Astrocyte (in vitro differentiated cells and primary cell): ENCODE measurements around the gene PRRC2B. TPM values are rescaled to one million over a fixed set of nuclear protein-coding genes. Genes with fewer than 3 reads are reported as not detected.

Experiments used
- DNase-seq: peaks from one replicate; pipeline ENCODE4 v3.0.0-alpha.2; 2010; ENCODE audit warnings: low read depth
- FAIRE-seq: peaks from 2 replicates; lab custom pipeline; 2011; peaks lifted over from hg19 to GRCh38; lab: Jason Lieb, UNC
- H2AFZ ChIP-seq: 2 replicates; pipeline ENCODE4 v1.6.0; 2012; ENCODE audit warnings: low read depth, low read length, inconsistent platforms
- H3K27ac ChIP-seq: 2 replicates; pipeline ENCODE4 v1.5.1; 2011; ENCODE audit warnings: low read depth, low read length, inconsistent platforms
- H3K27me3 ChIP-seq: 2 replicates; pipeline ENCODE4 v1.6.0; 2011; ENCODE audit warnings: low read length, inconsistent platforms; ENCODE audit not compliant: insufficient read depth
- H3K36me3 ChIP-seq: 2 replicates; pipeline ENCODE4 v1.5.1; 2011; ENCODE audit warnings: low read length, inconsistent platforms; ENCODE audit not compliant: insufficient read depth
- H3K4me1 ChIP-seq: 2 replicates; pipeline ENCODE4 v1.5.1; 2011; ENCODE audit warnings: low read length, inconsistent platforms; ENCODE audit not compliant: insufficient read depth
- H3K4me2 ChIP-seq: 2 replicates; pipeline ENCODE4 v1.6.0; 2012; ENCODE audit warnings: low read length, inconsistent platforms
- H3K4me3 ChIP-seq: 2 replicates; pipeline ENCODE4 v1.5.1; 2011; ENCODE audit warnings: low read depth, mild to moderate bottlenecking, low read length, inconsistent platforms; ENCODE audit not compliant: insufficient read depth
- H3K79me2 ChIP-seq: 2 replicates; pipeline ENCODE4 v1.6.0; 2012; ENCODE audit warnings: mild to moderate bottlenecking, low read length, inconsistent platforms; ENCODE audit not compliant: insufficient read depth
- H3K9ac ChIP-seq: 2 replicates; pipeline ENCODE4 v1.6.0; 2012; ENCODE audit warnings: mild to moderate bottlenecking, low read length, inconsistent platforms
- H3K9me3 ChIP-seq: 2 replicates; pipeline ENCODE4 v1.5.1; 2012; ENCODE audit warnings: low read depth, mild to moderate bottlenecking, low read length, inconsistent platforms; ENCODE audit not compliant: insufficient read depth
- H4K20me1 ChIP-seq: 2 replicates; pipeline ENCODE4 v1.6.0; 2012; ENCODE audit warnings: low read length, inconsistent platforms; ENCODE audit not compliant: insufficient read depth
- H3K27ac Mint-ChIP-seq: one replicate; pipeline ENCODE4 v1.8.0; 2021; ENCODE audit warnings: mild to moderate bottlenecking, mixed read lengths; ENCODE audit not compliant: unreplicated experiment
- H3K27me3 Mint-ChIP-seq: one replicate; pipeline ENCODE4 v1.8.0; 2021; ENCODE audit warnings: low read depth, mixed read lengths; ENCODE audit not compliant: unreplicated experiment
- H3K36me3 Mint-ChIP-seq: one replicate; pipeline ENCODE4 v1.8.0; 2021; ENCODE audit warnings: low read depth, mixed read lengths; ENCODE audit not compliant: unreplicated experiment
- H3K4me1 Mint-ChIP-seq: one replicate; pipeline ENCODE4 v1.8.0; 2021; ENCODE audit warnings: low read depth, mixed read lengths; ENCODE audit not compliant: unreplicated experiment
- H3K4me3 Mint-ChIP-seq: one replicate; pipeline ENCODE4 v1.8.0; 2021; ENCODE audit warnings: mild to moderate bottlenecking, moderate library complexity, mixed read lengths; ENCODE audit not compliant: unreplicated experiment
- H3K9me3 Mint-ChIP-seq: one replicate; pipeline ENCODE4 v1.8.0; 2021; ENCODE audit warnings: mild to moderate bottlenecking, mixed read lengths; ENCODE audit not compliant: unreplicated experiment
- EZH2 ChIP-seq: IDR thresholded peaks from 2 replicates; pipeline ENCODE4 v1.6.1; 2012; ENCODE audit warnings: mild to moderate bottlenecking, low read length, inconsistent platforms; ENCODE audit not compliant: insufficient read depth
- total RNA-seq: library from RNA; stranded (reverse); gene quantifications from 2 replicates; pipeline ENCODE4 v1.2.1, GENCODE V29; 2021
- TF ChIP-seq, protein P1 (sequence below): IDR thresholded peaks from 2 replicates; pipeline ENCODE4 v1.5.1; 2011; ENCODE audit warnings: low read depth, mild to moderate bottlenecking, inconsistent platforms, low read length, moderate library complexity; ENCODE audit not compliant: insufficient read depth

The PRRC2B gene
- total RNA-seq, 1 donor from 2014 or later: 292 TPM

DNA sequence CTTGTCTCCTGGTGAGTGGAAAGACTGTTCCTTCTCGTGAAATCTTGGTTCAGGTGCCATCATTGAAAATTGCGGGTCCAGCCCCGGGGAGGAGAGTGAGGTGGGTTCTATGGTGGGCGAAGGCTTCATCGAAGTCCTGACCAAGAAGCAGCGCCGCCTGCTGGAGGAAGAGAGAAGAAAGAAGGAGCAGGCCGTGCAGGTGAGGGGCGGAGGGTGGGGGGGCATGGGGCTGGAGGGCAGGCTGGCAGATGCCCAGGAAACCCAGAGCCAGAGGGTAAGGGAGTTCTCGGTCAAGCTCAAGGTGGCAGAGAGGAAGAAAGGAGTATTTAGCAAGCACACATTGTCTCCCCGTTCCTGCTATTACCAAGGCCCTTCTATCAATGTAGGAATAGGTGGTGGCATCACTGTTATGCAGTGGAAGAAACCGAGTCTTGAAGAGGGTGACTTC is 84.6 kb downstream of the PRRC2B start:
- Histone ChIP-seq H2AFZ (no peak overlapping the region), H3K27ac (no peak overlapping the region), H3K27me3 (no peaks in the 10 kb centered on the region), H3K9ac (no peak overlapping the region), H3K4me3 (no peak overlapping the region), H3K79me2 (peaks cover 67% of the 10 kb centered on the region), H3K4me1 (no peaks in the 10 kb centered on the region), H3K9me3 (no peaks in the 10 kb centered on the region), H4K20me1 (peaks cover 95% of the 10 kb centered on the region), H3K36me3 (peaks cover 60% of the 10 kb centered on the region), H3K4me2 (no peak overlapping the region)
- FAIRE-seq: no peak
- H3K4me1 Mint-ChIP-seq: no peaks in the 10 kb centered on the region
- H3K27ac Mint-ChIP-seq: peak overlapping the region; percentile 85
- H3K9me3 Mint-ChIP-seq: no peaks in the 10 kb centered on the region
- no peak for DNase-seq
- no peaks in the 10 kb centered on the region for H3K27me3 Mint-ChIP-seq
- H3K36me3 Mint-ChIP-seq: peaks cover 13% of the 10 kb centered on the region
- no peak for TF ChIP-seq EZH2
- TF ChIP-seq, protein P1, sequence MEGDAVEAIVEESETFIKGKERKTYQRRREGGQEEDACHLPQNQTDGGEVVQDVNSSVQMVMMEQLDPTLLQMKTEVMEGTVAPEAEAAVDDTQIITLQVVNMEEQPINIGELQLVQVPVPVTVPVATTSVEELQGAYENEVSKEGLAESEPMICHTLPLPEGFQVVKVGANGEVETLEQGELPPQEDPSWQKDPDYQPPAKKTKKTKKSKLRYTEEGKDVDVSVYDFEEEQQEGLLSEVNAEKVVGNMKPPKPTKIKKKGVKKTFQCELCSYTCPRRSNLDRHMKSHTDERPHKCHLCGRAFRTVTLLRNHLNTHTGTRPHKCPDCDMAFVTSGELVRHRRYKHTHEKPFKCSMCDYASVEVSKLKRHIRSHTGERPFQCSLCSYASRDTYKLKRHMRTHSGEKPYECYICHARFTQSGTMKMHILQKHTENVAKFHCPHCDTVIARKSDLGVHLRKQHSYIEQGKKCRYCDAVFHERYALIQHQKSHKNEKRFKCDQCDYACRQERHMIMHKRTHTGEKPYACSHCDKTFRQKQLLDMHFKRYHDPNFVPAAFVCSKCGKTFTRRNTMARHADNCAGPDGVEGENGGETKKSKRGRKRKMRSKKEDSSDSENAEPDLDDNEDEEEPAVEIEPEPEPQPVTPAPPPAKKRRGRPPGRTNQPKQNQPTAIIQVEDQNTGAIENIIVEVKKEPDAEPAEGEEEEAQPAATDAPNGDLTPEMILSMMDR: no peak
- H3K4me3 Mint-ChIP-seq: no peak overlapping the region

DNA sequence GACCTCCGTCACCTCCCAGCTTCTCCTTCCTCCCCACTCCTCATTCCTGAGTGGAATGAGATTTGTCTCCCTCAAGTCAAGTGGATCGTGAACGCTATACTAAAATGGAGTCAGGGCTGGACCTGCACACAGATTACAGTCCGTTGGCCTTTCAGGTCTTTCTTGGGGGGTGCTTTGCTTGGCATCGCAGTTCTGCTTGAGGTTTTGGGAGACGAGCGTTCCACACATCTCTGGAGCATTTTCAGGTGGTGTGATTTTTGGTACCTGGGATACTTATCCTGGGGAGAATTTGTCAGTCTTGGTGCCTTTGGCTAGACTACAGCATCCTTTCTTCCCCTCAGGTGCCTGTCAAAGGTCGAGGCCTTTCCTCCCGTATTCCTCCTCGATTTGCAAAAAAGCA is 85.0 kb downstream of the PRRC2B start:
- H3K27me3 ChIP-seq: no peaks in the 10 kb centered on the region
- H4K20me1 ChIP-seq: peaks cover 95% of the 10 kb centered on the region
- no peak overlapping the region for H3K4me3 ChIP-seq
- no peak overlapping the region for H3K9ac ChIP-seq
- H3K9me3 Mint-ChIP-seq: no peaks in the 10 kb centered on the region
- no peak overlapping the region for H2AFZ ChIP-seq
- H3K79me2 ChIP-seq: peaks cover 66% of the 10 kb centered on the region
- H3K4me1 Mint-ChIP-seq: no peaks in the 10 kb centered on the region
- no peaks in the 10 kb centered on the region for H3K9me3 ChIP-seq
- DNase-seq (no peak), FAIRE-seq (no peak)
- TF ChIP-seq EZH2: no peak
- TF ChIP-seq, protein P1: no peak
- peaks cover 61% of the 10 kb centered on the region for H3K36me3 ChIP-seq
- no peak overlapping the region for H3K4me3 Mint-ChIP-seq
- no peaks in the 10 kb centered on the region for H3K27me3 Mint-ChIP-seq
- no peak overlapping the region for H3K27ac Mint-ChIP-seq
- H3K4me1 ChIP-seq: no peaks in the 10 kb centered on the region
- H3K36me3 Mint-ChIP-seq: peaks cover 11% of the 10 kb centered on the region
- H3K4me2 ChIP-seq: no peak overlapping the region
- no peak overlapping the region for H3K27ac ChIP-seq

DNA sequence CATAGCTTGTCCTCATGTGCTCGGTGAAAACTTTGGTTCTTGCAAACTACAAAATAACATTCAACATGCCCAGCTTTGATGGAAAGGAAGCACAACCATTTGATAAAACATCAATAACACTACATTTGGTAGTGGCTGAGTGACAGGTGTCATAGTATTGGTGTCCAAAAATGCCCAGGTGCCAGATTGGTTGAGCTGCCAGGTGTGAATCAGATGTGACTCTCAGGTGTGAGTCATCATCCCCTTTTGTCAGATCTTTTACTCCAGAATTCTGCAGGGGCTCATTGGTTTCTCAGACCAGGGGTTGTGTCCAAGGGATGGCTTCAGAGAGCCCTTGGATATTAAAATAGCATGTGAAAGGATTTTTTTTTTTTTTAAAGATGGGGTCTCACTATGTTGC is 86.4 kb downstream of the PRRC2B start:
- no peaks in the 10 kb centered on the region for H3K9me3 ChIP-seq
- no peak overlapping the region for H3K9ac ChIP-seq
- no peak for DNase-seq
- H3K27me3 Mint-ChIP-seq: no peaks in the 10 kb centered on the region
- H3K4me3 Mint-ChIP-seq: no peak overlapping the region
- H3K27ac ChIP-seq: no peak overlapping the region
- peaks cover 74% of the 10 kb centered on the region for H3K36me3 ChIP-seq
- FAIRE-seq: no peak
- peaks cover 62% of the 10 kb centered on the region for H3K79me2 ChIP-seq
- H3K4me2 ChIP-seq: no peak overlapping the region
- H3K9me3 Mint-ChIP-seq: no peaks in the 10 kb centered on the region
- H3K27ac Mint-ChIP-seq: peak overlapping the region; percentile 26
- no peak overlapping the region for H2AFZ ChIP-seq
- peaks cover 97% of the 10 kb centered on the region for H4K20me1 ChIP-seq
- no peaks in the 10 kb centered on the region for H3K4me1 ChIP-seq
- H3K36me3 Mint-ChIP-seq: peaks cover 11% of the 10 kb centered on the region
- no peaks in the 10 kb centered on the region for H3K4me1 Mint-ChIP-seq
- TF ChIP-seq EZH2: no peak
- TF ChIP-seq, protein P1: no peak
- no peak overlapping the region for H3K4me3 ChIP-seq
- H3K27me3 ChIP-seq: no peaks in the 10 kb centered on the region
